ENCODE results near the gene GNAS. TPM values are rescaled to one million over a fixed set of nuclear protein-coding genes. Genes with fewer than 3 reads are reported as not detected.

Gene GNAS
- total and polyA plus RNA-seq, 3 experiments from 2014 or later = 218 to 666 (median 637) TPM

DNA sequence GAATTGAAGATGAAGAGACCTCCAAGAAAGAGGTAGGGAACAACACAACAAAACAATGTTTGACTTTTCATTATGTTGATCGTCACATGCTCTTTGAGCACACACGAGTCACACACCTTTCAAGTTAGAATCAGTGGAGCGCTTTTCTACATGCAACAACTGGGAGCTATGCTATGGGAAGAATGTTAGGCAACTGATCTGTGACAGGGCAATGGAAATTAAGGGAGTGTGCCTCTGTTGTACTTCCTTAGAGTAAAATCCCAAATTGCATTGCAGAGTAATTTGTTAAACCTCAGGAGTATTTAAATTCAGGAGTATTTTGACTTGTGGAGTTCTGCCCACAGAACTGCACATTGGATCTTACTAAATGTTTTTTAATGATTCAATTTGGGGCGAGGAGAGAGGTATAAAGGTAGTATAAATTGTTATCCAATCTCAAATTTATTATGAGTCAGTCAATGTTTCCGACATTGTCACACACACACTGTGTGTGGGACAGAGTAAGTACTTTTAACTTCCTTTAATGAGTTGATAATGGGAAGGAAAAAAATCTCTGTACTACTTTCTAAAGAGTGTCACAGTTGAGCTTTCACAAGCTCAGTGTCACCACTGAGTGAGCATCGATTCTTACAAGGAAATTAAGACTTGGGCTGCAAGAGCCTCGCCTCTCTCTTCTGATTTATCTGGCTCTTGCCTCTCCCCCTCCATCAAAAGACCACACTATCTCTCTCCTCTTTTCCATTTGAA is 10.7 kb downstream of the GNAS start:
- ChIA-PET POLR2A (no interaction called here), CTCF (interaction anchor here (1.4 kb wide), 2 partner anchors 532 to 541 kb away, joined by 3 to 4 read pairs; no protein-coding TSS in a partner anchor)
- Mint-ChIP-seq H3K36me3 (no peaks in the 10 kb centered on the region), H3K4me3 (no peak overlapping the region), H3K4me1 (no peaks in the 10 kb centered on the region), H3K27me3 (peaks cover 7 to 42% of the 10 kb centered on the region in 2 donors), H3K27ac (no peak overlapping the region), H3K9me3 (no peaks in the 10 kb centered on the region)
- no peaks in the 10 kb centered on the region for H3K4me1 ChIP-seq (ENCODE audit: insufficient read depth, low read length)
- H3K9me3 ChIP-seq (ENCODE audit: low read length) = no peaks in the 10 kb centered on the region
- no peak overlapping the region for H3K27ac ChIP-seq (ENCODE audit: low read depth, low read length)
- no peaks in the 10 kb centered on the region for H3K27me3 ChIP-seq (ENCODE audit: insufficient read depth, low read length, poor library complexity, severe bottlenecking)
- no peaks in the 10 kb centered on the region for H3K36me3 ChIP-seq (ENCODE audit: insufficient read depth, low read length)
- DNase-seq = no peak
- H3K4me3 ChIP-seq (ENCODE audit: low read length) = no peak overlapping the region

- no peak for DNase-seq
- H3K27me3 Mint-ChIP-seq = peaks cover 4 to 35% of the 10 kb centered on the region in 2 donors
- H3K4me3 ChIP-seq (ENCODE audit: low read length) = no peak overlapping the region
- H3K27me3 ChIP-seq (ENCODE audit: insufficient read depth, low read length, poor library complexity, severe bottlenecking) = no peaks in the 10 kb centered on the region
- no peaks in the 10 kb centered on the region for H3K9me3 Mint-ChIP-seq
- H3K9me3 ChIP-seq (ENCODE audit: low read length) = no peaks in the 10 kb centered on the region
- no peaks in the 10 kb centered on the region for H3K4me1 Mint-ChIP-seq
- CTCF ChIA-PET = interaction anchor here (0.7 to 1.2 kb wide), 3 partner anchors 224 to 540 kb away, joined by 3 to 4 read pairs (median 4); no protein-coding TSS in a partner anchor
- H3K4me3 Mint-ChIP-seq = no peak overlapping the region
- H3K4me1 ChIP-seq (ENCODE audit: insufficient read depth, low read length) = no peaks in the 10 kb centered on the region
- H3K27ac Mint-ChIP-seq = no peak overlapping the region
- POLR2A ChIA-PET = no interaction called here
- no peaks in the 10 kb centered on the region for H3K36me3 Mint-ChIP-seq
- no peaks in the 10 kb centered on the region for H3K36me3 ChIP-seq (ENCODE audit: insufficient read depth, low read length)
- H3K27ac ChIP-seq (ENCODE audit: low read depth, low read length) = no peak overlapping the region
Measured at GRCh38 chr20:58864346-58864745, 11.8 kb downstream of the GNAS start.

DNA sequence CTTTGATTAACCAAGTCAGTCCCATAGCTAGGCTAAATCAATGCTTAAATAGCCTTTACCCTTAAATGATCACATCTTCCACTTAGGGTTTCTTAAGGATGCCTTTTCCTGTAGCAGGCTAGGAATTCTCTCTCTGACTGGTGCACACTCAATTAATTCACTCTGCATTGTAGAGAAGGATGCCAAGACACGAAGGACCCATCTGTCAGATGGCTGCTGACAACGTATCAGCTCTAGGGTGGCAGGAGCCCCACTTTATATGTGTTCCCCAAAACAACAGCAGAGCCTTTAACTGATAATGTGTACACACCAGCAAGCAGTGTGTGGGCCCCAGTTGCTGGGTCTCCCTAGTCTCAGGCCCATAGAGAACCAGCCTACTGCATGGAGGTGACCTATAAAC is 13.3 kb downstream of the GNAS start:
- H3K27me3 Mint-ChIP-seq = peaks cover 4 to 27% of the 10 kb centered on the region in 2 donors
- ChIA-PET CTCF (interaction anchor here (0.9 to 1.2 kb wide), 3 partner anchors 37 to 630 kb away, joined by 3 to 4 read pairs (median 3); no protein-coding TSS in a partner anchor), POLR2A (no interaction called here)
- H3K9me3 Mint-ChIP-seq = no peaks in the 10 kb centered on the region
- DNase-seq = no peak
- no peak overlapping the region for H3K4me3 Mint-ChIP-seq
- H3K27me3 ChIP-seq (ENCODE audit: insufficient read depth, low read length, poor library complexity, severe bottlenecking) = no peaks in the 10 kb centered on the region
- H3K36me3 Mint-ChIP-seq = no peaks in the 10 kb centered on the region
- H3K4me3 ChIP-seq (ENCODE audit: low read length) = no peak overlapping the region
- no peaks in the 10 kb centered on the region for H3K4me1 ChIP-seq (ENCODE audit: insufficient read depth, low read length)
- no peak overlapping the region for H3K27ac Mint-ChIP-seq
- H3K4me1 Mint-ChIP-seq = peaks cover 1 to 7% (median 3%) of the 10 kb centered on the region in 3 donors
- H3K27ac ChIP-seq (ENCODE audit: low read depth, low read length) = no peak overlapping the region
- no peaks in the 10 kb centered on the region for H3K9me3 ChIP-seq (ENCODE audit: low read length)
- H3K36me3 ChIP-seq (ENCODE audit: insufficient read depth, low read length) = no peaks in the 10 kb centered on the region

- no peaks in the 10 kb centered on the region for H3K9me3 Mint-ChIP-seq
- no peaks in the 10 kb centered on the region for H3K36me3 ChIP-seq (ENCODE audit: insufficient read depth, low read length)
- H3K9me3 ChIP-seq (ENCODE audit: low read length) = no peaks in the 10 kb centered on the region
- H3K27ac ChIP-seq (ENCODE audit: low read depth, low read length) = no peak overlapping the region
- H3K27me3 ChIP-seq (ENCODE audit: insufficient read depth, low read length, poor library complexity, severe bottlenecking) = no peaks in the 10 kb centered on the region
- H3K4me3 Mint-ChIP-seq = no peak overlapping the region
- ChIA-PET CTCF (interaction anchor here (0.7 to 1.9 kb wide), 5 partner anchors 62 to 629 kb away, joined by 3 to 5 read pairs (median 3); no protein-coding TSS in a partner anchor), POLR2A (no interaction called here)
- no peaks in the 10 kb centered on the region for H3K36me3 Mint-ChIP-seq
- no peak overlapping the region for H3K4me3 ChIP-seq (ENCODE audit: low read length)
- no peak for DNase-seq
- H3K4me1 ChIP-seq (ENCODE audit: insufficient read depth, low read length) = no peaks in the 10 kb centered on the region
- peaks cover 2 to 23% of the 10 kb centered on the region in 2 donors for H3K27me3 Mint-ChIP-seq
- H3K27ac Mint-ChIP-seq = no peak overlapping the region
- H3K4me1 Mint-ChIP-seq = peaks cover 1 to 9% (median 3%) of the 10 kb centered on the region in 3 donors
Measured at GRCh38 chr20:58867211-58867610, 14.7 kb downstream of the GNAS start.

DNA sequence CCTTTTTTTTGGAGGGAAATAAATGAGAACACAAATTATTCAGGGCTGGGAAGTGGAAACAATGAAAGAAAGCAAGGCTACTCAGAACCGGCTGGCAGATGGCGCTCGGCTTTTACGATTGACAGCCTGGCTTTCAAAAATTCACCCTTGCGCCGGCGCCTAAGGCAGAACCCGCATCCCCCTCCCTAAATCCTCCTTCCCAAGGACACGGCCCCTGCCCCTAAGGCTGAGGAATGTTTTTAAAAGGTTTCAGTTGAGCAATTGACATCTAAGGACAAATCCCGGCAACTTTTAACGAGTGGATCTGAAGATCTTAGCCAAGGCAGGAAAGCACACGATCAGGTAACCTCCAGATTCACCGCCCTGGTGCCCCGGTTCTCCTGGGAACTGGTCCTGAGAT is 16.3 kb downstream of the GNAS start:
- no peaks in the 10 kb centered on the region for H3K27me3 ChIP-seq (ENCODE audit: insufficient read depth, low read length, poor library complexity, severe bottlenecking)
- no peaks in the 10 kb centered on the region for H3K36me3 Mint-ChIP-seq

GRCh38 chr20:58869662-58870227 is 17.2 kb downstream of the GNAS start:
- peaks cover 1 to 9% (median 3%) of the 10 kb centered on the region in 3 donors for H3K4me1 Mint-ChIP-seq
- no peaks in the 10 kb centered on the region for H3K36me3 ChIP-seq (ENCODE audit: insufficient read depth, low read length)
- H3K27me3 ChIP-seq (ENCODE audit: insufficient read depth, low read length, poor library complexity, severe bottlenecking) = no peaks in the 10 kb centered on the region
- H3K27me3 Mint-ChIP-seq = peaks cover 0 to 7% of the 10 kb centered on the region in 2 donors
- H3K9me3 Mint-ChIP-seq = no peaks in the 10 kb centered on the region
- no peak overlapping the region for H3K27ac Mint-ChIP-seq
- no peak overlapping the region for H3K4me3 ChIP-seq (ENCODE audit: low read length)
- DNase-seq = no peak
- no peak overlapping the region for H3K27ac ChIP-seq (ENCODE audit: low read depth, low read length)
- peaks cover 0 to 2% (median 0%) of the 10 kb centered on the region in 3 donors for H3K36me3 Mint-ChIP-seq
- POLR2A ChIA-PET = interaction anchor here (0.6 kb wide), 1 partner anchor 557 kb away, joined by 5 read pairs; no protein-coding TSS in a partner anchor
- H3K9me3 ChIP-seq (ENCODE audit: low read length) = no peaks in the 10 kb centered on the region
- CTCF ChIA-PET = interaction anchor here (0.7 to 1.3 kb wide), 12 partner anchors 13 to 536 kb away, joined by 3 to 7 read pairs (median 3); partner anchors contain the start of gene ATP5F1E
- H3K4me1 ChIP-seq (ENCODE audit: insufficient read depth, low read length) = no peaks in the 10 kb centered on the region
- no peak overlapping the region for H3K4me3 Mint-ChIP-seq

More for the DNA sequence above, 16.3 kb downstream of the GNAS start:
- Mint-ChIP-seq H3K4me3 (no peak overlapping the region), H3K9me3 (no peaks in the 10 kb centered on the region), H3K27me3 (peaks cover 0 to 7% of the 10 kb centered on the region in 2 donors), H3K4me1 (peaks cover 1 to 9% (median 3%) of the 10 kb centered on the region in 3 donors), H3K27ac (no peak overlapping the region)
- Histone ChIP-seq H3K4me1 (ENCODE audit: insufficient read depth, low read length) (no peaks in the 10 kb centered on the region), H3K4me3 (ENCODE audit: low read length) (no peak overlapping the region), H3K9me3 (ENCODE audit: low read length) (no peaks in the 10 kb centered on the region), H3K27ac (ENCODE audit: low read depth, low read length) (no peak overlapping the region), H3K36me3 (ENCODE audit: insufficient read depth, low read length) (no peaks in the 10 kb centered on the region)
- no peak for DNase-seq
- ChIA-PET CTCF (no interaction called here), POLR2A (no interaction called here)

DNA sequence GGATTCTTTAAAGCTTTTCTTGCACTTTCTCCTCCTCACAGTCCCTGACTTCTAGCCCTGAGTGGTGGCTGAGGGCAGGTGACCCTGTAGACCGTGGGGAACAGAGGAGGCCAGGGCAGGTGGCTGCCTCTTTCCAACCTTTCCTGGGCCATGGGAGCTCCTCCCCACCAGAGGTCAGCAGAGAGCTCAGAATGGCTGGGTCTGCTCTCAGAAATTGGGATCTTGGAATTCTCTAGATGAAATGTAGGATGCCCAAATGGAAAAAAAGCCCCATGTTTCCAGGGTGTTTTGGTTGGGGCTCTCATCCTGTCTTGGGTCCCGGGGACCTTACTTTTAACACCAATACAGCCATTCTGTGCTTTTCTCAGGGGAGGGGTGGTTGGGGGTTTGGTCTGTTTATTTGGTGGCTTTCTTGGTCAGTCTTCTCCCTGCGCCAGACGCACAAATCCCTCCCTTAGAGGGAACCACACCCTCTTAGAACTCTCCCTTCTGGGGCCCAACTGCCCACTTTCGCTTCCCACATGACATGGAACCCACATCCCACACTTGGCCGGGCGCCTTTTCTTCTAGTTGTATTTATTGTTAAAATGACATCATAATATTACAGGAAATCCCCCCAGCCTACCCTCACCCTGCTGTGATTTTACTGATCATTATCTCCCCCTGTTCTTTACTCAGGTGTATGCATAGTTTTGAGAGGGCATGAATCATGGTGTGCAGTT is 17.9 kb downstream of the GNAS start:
- Histone ChIP-seq H3K27me3 (ENCODE audit: insufficient read depth, low read length, poor library complexity, severe bottlenecking) (no peaks in the 10 kb centered on the region), H3K4me3 (ENCODE audit: low read length) (no peak overlapping the region), H3K36me3 (ENCODE audit: insufficient read depth, low read length) (no peaks in the 10 kb centered on the region), H3K9me3 (ENCODE audit: low read length) (no peaks in the 10 kb centered on the region), H3K27ac (ENCODE audit: low read depth, low read length) (no peak overlapping the region), H3K4me1 (ENCODE audit: insufficient read depth, low read length) (no peaks in the 10 kb centered on the region)
- Mint-ChIP-seq H3K9me3 (no peaks in the 10 kb centered on the region), H3K4me1 (peaks cover 1 to 9% (median 3%) of the 10 kb centered on the region in 3 donors), H3K27me3 (peaks cover 0 to 7% of the 10 kb centered on the region in 2 donors), H3K27ac (peak overlapping the region in 2 of 8 donors; percentile 15 to 70), H3K36me3 (peaks cover 0 to 2% (median 0%) of the 10 kb centered on the region in 3 donors), H3K4me3 (no peak overlapping the region)
- peak in 4 of 5 donors; percentile 43 to 68 (median 52) for DNase-seq
- CTCF ChIA-PET = interaction anchor here (0.7 to 1.3 kb wide), 13 partner anchors 14 to 535 kb away, joined by 3 to 7 read pairs (median 3); partner anchors contain the start of gene ATP5F1E
- POLR2A ChIA-PET = interaction anchor here (0.6 kb wide), 1 partner anchor 558 kb away, joined by 5 read pairs; no protein-coding TSS in a partner anchor
